ENCODE data around the gene IGF1R. TPM values are rescaled to one million over a fixed set of nuclear protein-coding genes. Genes with fewer than 3 reads are reported as not detected.
A peak's percentile ranks its signal among the peaks of the same experiment; 100 is the strongest.

Gene IGF1R
- total and polyA plus RNA-seq, 8 donors, result 8.1 to 50.3 (median 36.0) TPM

DNA sequence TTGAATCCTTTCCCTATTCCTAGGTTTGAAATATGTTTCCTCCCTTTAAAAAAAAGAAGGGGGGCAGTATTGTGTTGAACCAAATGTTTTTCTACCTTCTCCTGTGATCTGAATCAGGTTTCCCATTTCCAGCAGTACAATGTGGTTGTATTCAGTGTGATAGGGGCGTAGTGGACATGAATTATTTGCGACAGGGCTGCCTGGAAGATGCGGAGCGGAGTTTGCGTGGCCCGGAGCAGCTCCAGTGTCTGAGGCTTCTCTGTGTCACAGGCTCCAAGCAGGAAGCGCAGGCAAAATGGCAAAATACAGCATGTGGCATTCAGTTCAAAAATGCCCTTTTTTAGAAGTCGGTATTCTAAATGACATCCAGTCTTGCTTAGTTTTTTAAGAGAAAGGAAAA lies 204.8 kb downstream of the IGF1R start:
- TF ChIP-seq, protein P1, sequence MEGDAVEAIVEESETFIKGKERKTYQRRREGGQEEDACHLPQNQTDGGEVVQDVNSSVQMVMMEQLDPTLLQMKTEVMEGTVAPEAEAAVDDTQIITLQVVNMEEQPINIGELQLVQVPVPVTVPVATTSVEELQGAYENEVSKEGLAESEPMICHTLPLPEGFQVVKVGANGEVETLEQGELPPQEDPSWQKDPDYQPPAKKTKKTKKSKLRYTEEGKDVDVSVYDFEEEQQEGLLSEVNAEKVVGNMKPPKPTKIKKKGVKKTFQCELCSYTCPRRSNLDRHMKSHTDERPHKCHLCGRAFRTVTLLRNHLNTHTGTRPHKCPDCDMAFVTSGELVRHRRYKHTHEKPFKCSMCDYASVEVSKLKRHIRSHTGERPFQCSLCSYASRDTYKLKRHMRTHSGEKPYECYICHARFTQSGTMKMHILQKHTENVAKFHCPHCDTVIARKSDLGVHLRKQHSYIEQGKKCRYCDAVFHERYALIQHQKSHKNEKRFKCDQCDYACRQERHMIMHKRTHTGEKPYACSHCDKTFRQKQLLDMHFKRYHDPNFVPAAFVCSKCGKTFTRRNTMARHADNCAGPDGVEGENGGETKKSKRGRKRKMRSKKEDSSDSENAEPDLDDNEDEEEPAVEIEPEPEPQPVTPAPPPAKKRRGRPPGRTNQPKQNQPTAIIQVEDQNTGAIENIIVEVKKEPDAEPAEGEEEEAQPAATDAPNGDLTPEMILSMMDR (IDR thresholded peaks at IDR 0.05), result no peak
- peak overlapping the region in 2 of 4 donors; percentile 36 to 46 for H3K4me3 ChIP-seq
- FAIRE-seq (peak; percentile 37), DNase-seq (peak; percentile 62 to 86 (median 73)), ATAC-seq (peak; percentile 80 to 92 (median 85))
- no peaks in the 10 kb centered on the region for H3K9me3 ChIP-seq
- H3K36me3 ChIP-seq, result no peaks in the 10 kb centered on the region
- H3K4me1 ChIP-seq, result peaks cover 15 to 35% (median 22%) of the 10 kb centered on the region in 3 donors
- no peaks in the 10 kb centered on the region for H3K27me3 ChIP-seq
- WGBS, 2 donors, result 15 to 24% methylated on average over 8 of the region's 8 CpGs
- intact Hi-C loops (cut with DNase I), result no loop called here
- H3K27ac ChIP-seq, result peak overlapping the region; percentile 16 to 83 (median 51)

DNA sequence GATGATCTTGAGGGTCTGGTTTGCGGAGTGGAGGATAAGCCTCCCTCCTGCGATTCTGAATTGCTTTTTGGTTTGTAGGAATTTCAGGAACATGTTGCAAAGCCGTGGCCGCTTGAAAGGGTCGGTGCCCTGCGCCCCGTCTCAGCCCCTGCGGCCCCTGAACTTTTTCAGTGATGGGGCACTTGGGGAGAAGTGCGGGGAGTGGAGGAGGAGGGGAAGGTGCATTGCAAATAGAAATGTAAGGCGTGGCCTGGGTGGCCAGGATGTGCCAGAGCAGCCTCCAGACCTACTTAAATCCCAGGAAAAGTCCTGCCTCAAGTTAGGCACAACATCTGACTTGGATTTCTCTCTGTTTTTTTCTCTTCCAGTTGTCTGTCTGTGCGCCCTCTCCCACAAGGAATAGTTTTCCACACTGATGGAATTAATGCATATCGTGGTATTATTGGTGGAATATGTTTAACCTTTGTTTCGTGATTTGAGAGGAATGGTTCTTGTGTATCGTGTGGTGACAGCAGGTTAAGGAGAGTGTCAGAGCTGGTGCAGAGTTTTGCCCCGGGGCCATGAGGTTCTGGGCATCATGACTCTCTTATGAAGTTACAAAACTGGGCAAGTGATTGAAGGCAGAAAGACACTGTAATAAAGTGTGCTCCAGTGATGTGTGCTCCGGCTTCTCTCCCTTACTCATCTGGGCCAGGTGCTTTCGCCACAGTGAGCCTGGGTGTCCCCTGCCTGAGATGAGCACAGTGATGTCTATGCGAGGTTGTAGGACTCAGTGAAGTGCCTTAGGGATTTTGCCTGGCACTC lies 205.5 kb downstream of the IGF1R start:
- peak overlapping the region in 1 of 4 donors; percentile 46 for H3K4me3 ChIP-seq
- H3K27ac ChIP-seq, result peak overlapping the region; percentile 16 to 83 (median 51)
- TF ChIP-seq, protein P1 (IDR thresholded peaks at IDR 0.05), result no peak
- peaks cover 21 to 37% (median 26%) of the 10 kb centered on the region in 3 donors for H3K4me1 ChIP-seq
- 73 to 75% methylated on average over 18 of the region's 18 CpGs for whole genome bisulfite sequencing, 2 donors
- no peaks in the 10 kb centered on the region for H3K36me3 ChIP-seq
- no peak for FAIRE-seq
- no peak for DNase-seq
- no peaks in the 10 kb centered on the region for H3K27me3 ChIP-seq
- no peaks in the 10 kb centered on the region for H3K9me3 ChIP-seq
- no peak for ATAC-seq
- intact Hi-C loops (cut with DNase I), result no loop called here

- intact Hi-C loops (cut with DNase I), result no loop called here
- no peak for DNase-seq
- Histone ChIP-seq H3K4me1 (peaks cover 20 to 30% (median 20%) of the 10 kb centered on the region in 3 donors), H3K36me3 (no peaks in the 10 kb centered on the region), H3K4me3 (no peak overlapping the region), H3K9me3 (no peaks in the 10 kb centered on the region), H3K27me3 (no peaks in the 10 kb centered on the region), H3K27ac (peak overlapping the region in 1 of 4 donors; percentile 72)
- 46 to 51% methylated on average over 7 of the region's 7 CpGs for WGBS, 2 donors
- no peak for ATAC-seq
- FAIRE-seq, result no peak
- TF ChIP-seq, protein P1 (IDR thresholded peaks at IDR 0.05), result no peak
Observed at GRCh38 chr15:98854496-98854895, 206.2 kb downstream of the IGF1R start.

DNA sequence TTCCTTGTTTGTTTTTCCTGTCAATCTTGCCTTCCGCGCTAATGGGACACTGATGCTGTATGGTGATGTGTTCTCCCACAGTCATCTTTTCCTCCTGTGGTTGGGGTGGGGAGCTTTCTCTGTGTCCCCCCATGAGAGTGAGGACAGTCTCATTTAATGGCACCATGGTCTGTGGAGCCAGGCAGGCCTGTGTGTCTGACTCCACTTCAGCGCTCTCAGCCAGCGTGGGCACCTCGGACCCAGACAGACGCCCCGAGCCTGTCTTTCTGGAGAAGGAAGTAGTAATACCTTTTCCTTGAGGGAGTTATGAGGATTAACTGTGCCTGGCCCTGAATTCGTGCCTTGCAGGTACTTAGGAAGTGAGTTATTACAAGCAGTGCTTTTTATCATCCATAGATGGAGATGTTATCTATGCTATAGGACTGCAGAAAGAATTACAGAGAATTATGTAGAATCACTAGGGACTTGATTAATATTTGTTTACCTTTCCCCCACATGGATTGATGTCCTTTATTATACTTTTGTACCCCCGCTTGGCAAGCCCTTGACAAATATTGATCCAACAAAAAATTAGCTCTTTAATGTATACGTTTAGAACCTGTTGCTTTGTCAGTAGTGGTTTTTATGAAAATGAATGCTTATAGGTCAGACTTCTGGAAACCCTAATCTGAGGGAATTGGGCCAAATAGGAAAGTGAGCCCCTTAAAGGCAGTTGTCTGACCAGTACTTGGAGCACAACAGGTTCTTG lies 206.9 kb downstream of the IGF1R start:
- intact Hi-C loops (cut with DNase I), result no loop called here
- no peaks in the 10 kb centered on the region for H3K36me3 ChIP-seq
- no peaks in the 10 kb centered on the region for H3K27me3 ChIP-seq
- H3K4me3 ChIP-seq, result no peak overlapping the region
- TF ChIP-seq, protein P1 (IDR thresholded peaks at IDR 0.05), result no peak
- no peak overlapping the region for H3K27ac ChIP-seq
- 75 to 80% methylated on average over 10 of the region's 10 CpGs for WGBS, 2 donors
- peaks cover 16 to 34% (median 22%) of the 10 kb centered on the region in 3 donors for H3K4me1 ChIP-seq
- DNase-seq (no peak), ATAC-seq (no peak), FAIRE-seq (no peak)
- H3K9me3 ChIP-seq, result no peaks in the 10 kb centered on the region

Data from pancreas (tissue), 10 donors.